KBM-7 (cell line): Measurements from ENCODE around the gene FPGS.
"Not testable (repeated sequence)": the region's sequence is repeated elsewhere in the genome, so short reads cannot be mapped to it uniquely, and the experiment has no call there.

Source experiments
- DNase-seq: peaks from one replicate; pipeline ENCODE4 v3.0.0-alpha.2; 2015
- in situ Hi-C: fragments of 300-500 bp; cut with MboI; formaldehyde crosslinking; loops from 2 replicates; pipeline ENCODE4 v1.14.3; 2020; ENCODE audit warnings: low sequenced_read_pairs, low pct_unique_long_range_greater_than_20kb, mixed read lengths

FPGS gene

DNA sequence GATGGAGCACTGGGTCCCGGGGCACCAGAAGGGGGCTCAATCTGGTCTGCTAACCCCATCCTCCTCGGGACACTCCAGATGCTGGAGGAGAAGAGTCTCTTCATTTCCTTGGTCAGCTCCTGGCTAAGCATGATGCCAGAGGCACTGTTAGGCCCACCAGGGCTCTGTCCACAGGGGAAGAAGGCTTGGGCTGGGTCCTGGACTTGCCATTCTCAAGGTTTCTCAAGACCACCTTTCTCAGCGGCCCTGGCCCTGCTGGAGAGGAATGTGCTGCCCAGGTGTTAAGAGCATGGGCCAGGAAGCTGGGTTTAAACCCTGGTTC lies 32.1 kb upstream of the FPGS start:
- no peak for DNase-seq
- in situ Hi-C loops = no loop called here

DNA sequence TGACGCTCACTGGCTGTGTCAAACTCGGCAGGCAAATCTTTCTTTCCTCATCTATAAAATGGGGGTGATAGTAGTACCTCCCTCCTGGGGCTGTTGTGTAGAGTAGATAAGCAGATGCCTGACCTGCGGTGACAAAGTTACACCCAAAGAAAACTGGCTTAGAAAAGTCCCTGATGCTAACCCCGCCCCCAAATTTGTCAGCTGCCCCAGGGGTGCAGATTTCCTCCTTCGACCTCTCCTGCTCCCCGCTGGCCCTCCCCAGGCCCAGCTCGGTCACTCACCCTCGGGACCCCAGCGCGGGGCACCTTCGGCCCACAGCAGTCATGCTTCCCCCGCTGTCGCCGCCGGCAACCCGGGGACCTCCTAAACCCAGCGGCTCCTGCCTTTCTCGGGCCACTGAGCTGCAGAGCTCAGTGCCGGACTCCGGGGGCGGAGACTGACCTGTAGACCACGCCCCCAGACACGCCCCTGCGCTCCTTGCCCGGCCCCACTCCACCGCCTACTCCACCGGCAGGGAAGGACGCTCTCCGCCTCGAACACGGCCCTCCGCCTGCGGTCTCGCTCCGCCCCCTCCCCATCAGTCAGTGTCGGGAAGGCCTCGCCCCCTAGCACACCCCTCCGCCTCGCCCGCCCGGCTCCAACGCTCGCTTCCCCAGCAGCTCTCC lies 31.6 kb upstream of the FPGS start:
- in situ Hi-C loops = no loop called here
- DNase-seq = peak; percentile 98

DNA sequence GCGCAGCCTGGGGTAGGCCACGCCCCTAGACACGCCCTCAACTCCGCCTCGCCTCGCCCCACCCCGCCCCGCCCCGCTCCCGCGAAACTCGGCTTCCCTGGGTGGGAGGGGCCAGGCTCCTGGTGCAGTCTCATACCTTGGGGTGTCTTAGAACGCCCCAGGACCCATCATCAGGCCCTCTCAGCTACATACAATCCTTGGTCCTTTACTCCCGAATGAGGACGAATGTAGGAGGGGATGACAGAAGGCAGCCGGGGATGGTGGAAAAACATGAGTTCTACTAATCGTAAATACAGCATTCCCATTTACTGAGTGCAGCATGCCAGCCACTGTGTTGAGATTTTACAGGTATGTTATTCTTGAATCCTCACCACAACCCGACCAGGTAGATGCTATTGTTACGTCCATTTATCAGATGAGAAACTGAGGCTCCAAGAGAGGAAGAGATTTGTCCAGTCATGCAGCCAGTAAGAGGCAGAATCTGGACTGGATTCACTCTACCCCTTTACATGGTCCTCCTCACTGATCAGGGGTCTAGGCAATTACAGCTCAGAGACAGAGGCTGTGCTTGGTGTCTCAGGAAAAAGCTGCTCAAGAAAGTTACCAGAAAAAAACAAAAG lies 31.0 kb upstream of the FPGS start:
- DNase-seq = no peak
- in situ Hi-C loops = no loop called here

DNA sequence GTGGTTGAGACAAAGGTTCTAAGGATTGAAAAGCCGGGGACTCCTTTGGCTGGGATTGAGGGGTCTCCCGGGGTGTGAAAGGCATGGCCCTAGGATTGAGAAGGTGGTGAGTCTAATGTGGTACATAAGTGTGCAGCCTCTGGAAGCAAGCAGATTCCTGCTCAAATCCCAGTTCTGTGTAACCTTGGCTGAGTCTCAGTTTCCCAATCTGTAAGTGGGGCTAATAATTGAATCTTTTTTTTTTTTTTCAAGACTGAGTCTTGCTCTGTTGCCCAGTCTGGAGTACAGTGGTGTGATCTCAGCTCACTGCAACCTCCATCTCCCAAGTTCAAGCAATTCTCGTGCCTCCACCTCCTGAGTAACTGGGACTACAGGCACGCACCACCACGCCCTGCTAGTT lies 30.1 kb upstream of the FPGS start:
- DNase-seq = no peak
- in situ Hi-C loops = no loop called here

DNA sequence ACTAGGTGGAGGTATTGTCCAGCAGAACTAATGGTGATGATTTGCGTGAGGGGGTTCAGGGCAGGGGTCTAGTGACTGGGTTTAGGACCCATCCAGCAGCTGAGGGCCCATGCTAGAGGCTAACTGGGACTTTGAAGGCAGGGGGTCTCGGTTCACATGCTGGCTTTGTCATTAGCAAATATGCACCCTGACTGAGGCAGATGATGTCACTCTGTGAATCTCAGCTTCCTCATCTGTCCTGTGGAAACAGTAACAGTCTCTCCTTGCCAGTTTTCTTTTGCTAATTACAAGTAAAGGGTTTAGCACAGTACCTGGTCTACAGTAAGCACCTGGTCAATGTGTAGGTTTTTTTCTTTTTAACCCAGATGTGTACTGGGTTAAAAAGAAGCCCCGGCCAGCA lies 29.4 kb upstream of the FPGS start:
- no peak for DNase-seq
- in situ Hi-C loops = no loop called here

DNA sequence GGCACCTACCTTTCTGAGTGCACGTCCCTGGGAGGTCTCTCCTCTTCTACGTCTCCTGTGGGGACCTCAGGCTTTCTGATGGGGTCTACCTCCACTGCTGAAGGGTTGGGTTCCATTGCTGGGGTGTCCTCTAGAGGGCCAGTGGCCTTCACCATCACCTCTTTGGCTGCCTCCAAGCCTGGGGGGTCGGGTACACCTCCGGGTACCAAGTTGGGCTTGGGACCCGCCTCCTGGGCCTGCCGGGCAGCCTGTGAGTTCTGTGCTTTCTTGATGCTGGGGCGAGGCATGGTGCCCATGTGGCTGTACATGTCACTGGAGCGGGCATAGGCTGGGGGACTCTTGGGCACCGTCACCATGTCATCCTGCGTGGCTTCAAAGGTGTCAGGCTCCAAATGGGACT lies 28.7 kb upstream of the FPGS start:
- no peak for DNase-seq
- in situ Hi-C loops = no loop called here

DNA sequence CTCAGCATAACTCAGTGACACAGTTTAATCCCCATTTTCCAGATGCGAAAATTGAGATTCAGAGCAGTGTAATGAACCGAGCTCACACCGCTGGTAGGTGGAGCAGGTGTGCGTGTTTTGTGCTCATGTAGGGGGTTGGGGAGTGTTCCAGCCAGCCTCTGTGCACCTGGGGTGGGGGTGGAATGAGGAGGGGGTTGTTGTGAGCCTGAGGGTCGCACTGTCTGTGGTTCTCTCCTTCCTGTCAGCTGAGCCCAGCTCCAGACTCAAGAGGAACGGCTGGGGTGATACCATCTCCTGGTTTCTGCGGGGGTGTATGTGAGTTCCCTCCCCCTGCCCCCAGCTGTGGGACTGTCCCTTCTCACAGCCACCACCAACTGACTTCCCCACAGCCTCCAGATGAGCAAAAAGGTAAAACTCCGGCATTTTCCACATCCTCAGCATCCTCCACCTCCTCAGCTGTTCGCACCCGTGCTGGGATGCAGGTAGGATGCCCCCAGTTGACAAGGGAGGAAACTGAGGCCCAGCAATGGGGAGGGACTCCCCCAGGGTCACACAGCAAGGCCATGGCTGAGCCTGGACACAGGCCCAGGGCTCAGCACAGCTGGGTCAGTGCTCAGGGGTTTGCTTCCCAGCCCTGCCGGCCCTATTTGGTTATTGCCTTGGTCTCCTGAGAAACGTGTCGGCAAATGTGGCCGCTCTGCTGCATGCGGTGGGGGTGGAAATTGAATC lies 26.3 kb upstream of the FPGS start:
- in situ Hi-C loops = no loop called here

DNA sequence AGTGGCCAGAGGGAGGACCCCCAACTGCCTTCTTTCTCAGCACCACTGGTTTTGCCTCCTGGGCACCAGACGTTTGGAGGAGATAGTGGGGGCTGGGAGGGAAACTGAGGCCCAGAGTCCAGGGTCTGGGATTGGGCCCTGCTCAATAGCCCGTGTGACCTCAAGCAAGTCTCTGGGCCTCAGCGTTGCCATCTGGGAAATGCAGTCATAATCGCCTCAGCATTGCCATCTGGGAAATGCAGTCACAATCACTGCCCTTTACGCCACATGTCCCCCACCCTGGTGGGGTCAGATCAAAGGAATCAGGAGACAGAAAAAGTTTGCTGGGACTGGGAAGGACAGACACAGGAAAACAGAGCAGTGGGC lies 25.8 kb upstream of the FPGS start:
- in situ Hi-C loops = no loop called here
- DNase-seq = no peak

More for the DNA sequence above, 26.3 kb upstream of the FPGS start:
- DNase-seq = peak; percentile 96

DNA sequence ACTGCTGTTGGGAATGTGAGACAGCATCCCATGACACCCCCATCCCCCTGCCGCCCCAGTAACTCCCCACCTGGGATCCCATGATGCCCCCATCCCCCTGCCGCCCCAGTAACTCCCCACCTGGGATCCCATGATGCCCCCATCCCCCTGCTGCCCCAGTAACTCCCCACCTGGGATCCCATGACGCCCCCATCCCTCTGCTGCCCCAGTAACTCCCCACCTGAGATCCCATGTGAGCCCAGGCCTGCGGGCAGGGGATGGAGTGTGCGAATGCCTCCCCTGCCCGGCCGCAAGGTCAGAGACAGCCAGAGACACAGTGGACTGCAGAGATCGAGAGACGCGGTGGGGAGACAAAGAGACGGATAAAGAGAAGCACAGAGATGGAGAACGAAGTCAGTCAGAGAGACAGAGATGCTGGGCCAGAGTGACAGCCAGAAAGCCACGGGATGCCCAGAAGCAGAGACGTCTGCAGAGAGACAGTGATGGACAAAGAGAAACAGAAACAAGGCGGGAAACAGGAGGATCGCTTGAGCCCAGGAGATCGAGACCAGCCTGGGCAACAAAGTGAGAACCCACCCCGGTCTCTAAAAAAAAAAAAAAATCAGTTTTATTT lies 25.2 kb upstream of the FPGS start:
- no peak for DNase-seq
- in situ Hi-C loops = no loop called here

DNA sequence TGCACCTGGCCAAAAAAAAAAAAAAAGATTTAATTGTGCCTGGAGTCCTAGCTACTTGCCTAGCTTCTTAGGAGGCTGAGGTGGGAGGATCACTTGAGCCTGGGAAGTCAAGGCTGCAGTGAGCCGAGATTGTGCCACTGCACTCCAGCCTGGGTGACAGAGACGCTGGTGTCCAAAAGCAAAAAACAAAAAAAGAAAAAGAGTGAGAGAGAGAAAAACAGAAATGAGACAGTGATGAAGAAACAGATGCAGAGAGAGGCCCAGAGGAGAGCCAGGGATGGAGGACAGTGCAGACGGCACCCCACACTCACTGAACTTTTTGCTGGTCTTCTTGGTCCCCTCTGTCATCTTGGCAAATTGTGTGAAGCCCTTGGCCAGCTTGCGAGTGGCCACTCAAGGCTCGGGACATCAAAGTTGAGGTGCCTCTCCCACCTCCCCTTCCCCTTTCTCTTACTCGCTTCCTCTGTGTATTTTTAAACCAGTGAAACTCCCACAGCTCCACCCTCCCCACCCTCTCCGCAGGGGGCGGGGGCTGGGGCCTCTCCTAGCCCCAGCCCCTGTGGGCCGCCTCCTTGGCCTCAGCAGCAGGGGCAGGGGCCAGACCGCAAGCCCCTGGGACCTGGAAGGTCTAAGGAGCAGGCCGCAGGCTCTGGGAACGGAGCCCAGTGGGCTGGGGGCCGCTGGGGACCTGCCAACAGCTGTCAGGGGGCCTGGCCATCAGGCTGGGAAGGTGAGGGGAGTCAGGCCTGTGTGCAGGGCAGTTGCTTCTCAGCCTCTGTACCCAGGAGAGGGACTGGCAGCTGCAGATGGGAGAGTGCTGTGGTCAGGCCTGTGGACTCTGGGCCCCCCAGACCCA lies 24.2 kb upstream of the FPGS start, which contains the start of gene SH2D3C:
SH2D3C (minus strand) TSS at position 387 of the 856 bp plus-strand sequence; CDS start at position 348, 39 bp downstream.
- peak; percentile 74 for DNase-seq
- in situ Hi-C loops = no loop called here

DNA sequence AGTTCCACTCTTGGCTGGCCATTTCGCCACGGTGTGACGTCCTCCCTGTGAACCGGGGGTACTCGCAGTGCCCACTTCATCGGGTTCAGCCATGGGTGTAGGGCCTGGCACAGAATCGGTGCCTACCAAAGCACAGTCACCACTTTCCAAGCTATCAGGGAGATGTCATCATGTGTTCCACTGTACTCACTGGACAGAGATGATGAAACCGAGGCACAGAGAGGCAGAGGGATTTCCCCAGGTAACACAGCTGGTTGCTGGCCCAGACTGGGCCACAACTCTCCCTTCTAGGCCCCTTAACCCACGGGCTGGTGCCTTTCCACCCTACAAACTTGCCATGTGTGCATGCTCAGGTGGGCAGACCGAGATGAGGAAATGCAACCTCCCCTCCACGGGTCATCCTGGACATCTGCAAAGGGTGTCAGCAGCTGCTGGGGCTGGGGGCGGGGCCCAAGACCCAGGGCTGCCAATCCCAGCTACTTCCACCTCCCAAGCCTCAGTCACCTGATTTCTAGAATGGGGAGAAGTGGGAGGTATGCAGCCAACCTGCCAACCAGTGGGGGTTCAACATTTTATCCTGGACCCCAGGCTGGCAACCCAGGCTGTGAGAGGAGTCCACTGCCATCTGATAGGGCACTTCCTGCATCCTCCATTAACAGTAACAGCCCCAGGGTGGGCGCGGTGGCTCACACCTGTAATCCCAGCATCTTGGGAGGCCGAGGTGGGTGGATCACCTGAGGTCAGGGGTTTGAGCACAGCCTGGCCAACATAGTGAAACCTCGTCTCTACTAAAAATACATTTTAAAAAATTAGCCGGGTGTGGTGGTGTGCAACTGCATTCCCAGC lies 23.3 kb upstream of the FPGS start:
- in situ Hi-C loops = no loop called here
- DNase-seq = no peak

DNA sequence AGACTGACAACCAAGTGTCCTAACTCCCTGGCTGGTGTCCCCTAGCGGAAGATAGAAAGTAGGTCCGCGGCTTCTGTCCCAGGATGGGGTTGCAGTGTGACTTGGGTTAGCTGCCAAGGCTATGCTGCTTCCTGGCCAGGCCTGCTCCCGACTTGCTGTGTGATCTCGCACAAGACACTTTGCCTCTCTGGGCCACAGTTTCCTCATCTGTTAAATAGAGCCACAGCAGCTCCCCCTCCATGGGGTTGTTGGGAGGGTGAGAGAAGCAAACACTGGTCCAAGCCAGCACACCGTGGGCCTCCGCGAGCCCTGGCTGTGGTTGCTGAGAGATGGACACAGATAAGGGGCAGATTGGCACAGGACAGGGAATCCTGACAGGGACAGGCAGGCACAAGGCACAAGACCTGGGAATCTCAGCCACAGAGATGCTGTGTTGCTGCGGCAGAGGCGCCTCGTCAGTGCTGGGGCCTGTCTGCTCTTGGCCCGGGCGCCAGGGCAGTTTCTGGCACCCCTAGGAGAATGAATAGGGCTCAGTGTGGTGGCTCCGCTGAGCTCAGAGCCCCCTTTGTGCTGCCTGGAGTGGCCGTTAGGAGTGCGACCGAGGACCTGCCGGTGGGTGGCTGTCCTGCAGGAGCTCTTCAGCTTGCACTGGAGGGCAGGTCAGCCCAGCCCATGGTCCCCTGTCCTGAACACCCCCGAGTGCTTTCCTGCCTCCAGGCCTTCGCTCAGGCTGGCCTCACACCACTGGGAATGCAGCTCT lies 22.4 kb upstream of the FPGS start:
- DNase-seq = no peak
- in situ Hi-C loops = no loop called here

DNA sequence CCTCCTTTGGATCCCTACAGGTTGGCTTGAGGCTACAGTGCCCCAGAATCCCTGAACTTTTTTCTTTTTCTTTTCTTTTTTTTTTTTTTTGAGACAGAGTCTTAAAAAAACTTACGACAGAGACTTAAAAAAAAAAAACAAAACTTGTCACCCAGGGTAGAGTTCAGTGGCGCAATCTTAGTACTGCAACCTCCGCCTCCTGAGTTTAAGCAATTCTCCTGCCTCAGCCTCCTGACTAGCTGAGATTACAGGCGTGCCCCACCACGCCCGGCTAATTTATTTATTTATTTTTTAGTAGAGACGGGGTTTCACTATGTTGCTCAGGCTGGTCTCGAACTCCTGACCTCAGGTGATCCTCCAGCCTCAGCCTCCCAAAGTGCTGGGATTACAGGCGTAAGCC lies 21.8 kb upstream of the FPGS start:
- in situ Hi-C loops, DNase-seq: not testable (repeated sequence)

DNA sequence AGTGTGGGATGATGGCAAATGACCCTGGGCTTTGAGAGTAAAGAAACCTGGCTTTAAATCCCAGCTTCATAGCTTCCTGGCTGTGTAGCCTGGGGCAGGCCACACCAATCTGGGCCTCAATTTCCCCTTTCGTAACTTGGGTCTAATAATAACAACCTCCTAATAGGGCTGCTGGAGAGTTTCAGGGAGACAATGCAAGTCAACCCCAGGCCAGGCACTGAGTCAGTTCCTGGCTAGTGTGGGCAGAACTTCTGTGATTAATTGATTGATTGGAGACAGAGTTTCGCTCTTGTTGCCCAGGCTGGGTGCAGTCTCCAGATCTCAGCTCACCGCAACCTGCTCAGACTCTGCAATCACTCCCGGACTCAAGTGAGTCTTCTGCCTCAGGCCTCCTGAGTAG lies 20.9 kb upstream of the FPGS start:
- in situ Hi-C loops = no loop called here

DNA sequence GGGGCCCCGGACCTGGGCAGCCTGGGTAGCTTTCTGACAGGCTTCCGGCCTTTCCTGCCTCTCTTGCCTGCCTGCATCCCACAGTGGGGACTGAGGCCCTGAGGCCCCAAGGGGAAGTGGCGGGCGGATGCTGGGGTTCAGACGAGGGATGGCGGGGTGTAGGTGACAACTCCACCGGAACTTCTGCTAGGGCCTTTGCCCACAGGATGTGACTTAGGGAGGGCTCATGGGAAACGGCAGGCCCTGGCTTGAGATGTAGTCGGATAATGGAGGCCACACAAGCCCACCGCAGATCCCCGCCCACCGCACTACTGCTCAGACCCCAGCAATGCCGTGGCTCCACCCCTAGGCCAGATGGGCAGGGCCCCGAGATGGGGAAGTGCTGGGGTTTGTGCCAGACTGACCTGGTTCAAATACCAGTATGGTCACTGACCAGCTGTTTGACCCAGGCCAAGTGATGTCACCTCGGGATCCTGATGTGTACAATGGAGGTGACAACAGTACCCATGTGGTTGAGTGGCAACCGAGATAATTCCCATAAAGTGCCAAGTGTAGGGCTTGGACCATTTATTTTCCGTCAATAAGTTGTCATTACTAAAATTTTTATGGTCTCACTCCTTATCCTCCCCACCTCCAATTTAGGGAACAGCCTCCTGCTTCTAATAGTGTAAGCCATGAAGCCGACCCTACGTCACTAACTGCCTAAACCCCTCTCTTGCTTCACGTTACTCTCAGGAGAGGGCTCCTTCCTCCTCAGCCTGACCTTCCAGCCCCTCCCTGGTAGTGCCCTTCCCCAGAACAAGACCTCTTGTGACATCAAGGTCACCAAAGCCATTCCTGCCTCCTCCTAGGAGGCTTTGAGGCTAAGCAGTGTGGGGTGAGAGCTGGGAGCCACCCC lies 19.3 kb upstream of the FPGS start:
- in situ Hi-C loops = no loop called here
- DNase-seq = peak; percentile 96

More for the DNA sequence above, 20.9 kb upstream of the FPGS start:
- DNase-seq = no peak

DNA sequence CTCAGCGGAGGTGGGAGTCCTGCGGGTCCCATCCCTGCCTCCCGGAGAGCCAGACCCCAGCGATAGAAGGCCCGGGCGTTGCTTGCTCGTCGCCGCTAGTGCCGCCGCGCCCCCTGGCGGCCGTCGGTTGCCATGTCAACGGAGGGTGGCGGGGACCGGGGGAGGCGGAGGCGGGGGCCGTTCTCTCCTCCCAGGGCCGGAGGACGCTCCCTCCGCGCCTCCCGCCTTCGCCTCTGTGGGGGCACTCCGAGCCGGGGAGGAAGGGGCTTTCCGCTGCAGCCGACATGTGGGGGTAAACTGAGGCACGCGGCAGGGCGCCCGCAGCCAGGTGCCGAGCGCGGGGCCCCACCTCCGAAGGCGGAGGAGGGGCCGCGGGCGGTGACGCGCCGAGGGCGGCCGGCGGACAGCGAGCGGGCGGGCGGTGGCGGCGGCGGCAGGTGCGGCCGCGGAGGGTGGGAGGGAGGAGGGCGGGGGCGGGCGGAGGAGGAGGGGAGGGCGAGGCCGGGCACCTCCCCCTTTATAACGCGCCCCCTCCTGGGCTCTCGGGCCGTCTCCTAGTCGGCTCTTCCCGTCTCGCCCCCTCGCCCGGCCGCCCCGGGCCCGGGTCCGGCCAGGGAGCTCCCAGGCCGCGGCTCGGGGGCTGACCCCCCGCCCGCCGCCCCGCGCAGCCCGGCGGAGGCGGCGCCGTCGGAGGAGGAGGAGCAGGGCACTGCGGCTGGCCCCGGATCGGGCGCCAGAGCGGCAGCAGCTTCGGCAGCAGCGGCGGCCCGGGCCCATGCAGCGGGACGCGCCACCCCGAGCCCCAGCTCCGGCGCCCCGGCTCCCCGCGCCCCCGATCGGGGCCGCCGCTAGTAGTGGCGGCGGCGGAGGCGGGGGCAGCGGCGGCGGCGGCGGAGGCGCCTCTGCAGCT lies 17.4 kb upstream of the FPGS start:
- in situ Hi-C loops = no loop called here
- DNase-seq = peak; percentile 87
